ENCODE data around the gene LCN10. TPM values are rescaled to one million over a fixed set of nuclear protein-coding genes. Genes with fewer than 3 reads are reported as not detected.
"Not testable (repeated sequence)": the region's sequence is repeated elsewhere in the genome, so short reads cannot be mapped to it uniquely, and the experiment has no call there.

Gene LCN10
- polyA plus RNA-seq (ENCODE audit: insufficient read length in 4 of 4), result 1 to 10 TPM in 3 of 4 donors, under 1 TPM in 1; 0.56 to 1.5 (median 1.2) TPM

- DNase-seq (ENCODE audit: low read depth in 4 of 4, low spot score in 3 of 4), result peak in 1 of 4 donors; percentile 68
These were observed at the start of gene LCN10 for GRCh38 chr9:136742591-136743391. Gene LCN10, minus strand, starts transcription at chr9:136742940. Its CDS starts 37 bp downstream, at chr9:136742903.

GRCh38 chr9:136791516-136792276, 49.0 kb upstream of the LCN10 start:
- DNase-seq (ENCODE audit: low read depth in 4 of 4, low spot score in 3 of 4), result no peak

GRCh38 chr9:136790640-136791515, 48.1 kb upstream of the LCN10 start, which contains the start of gene TMEM141:
Gene TMEM141, plus strand, starts transcription at chr9:136791344. Its CDS starts 27 bp downstream, at chr9:136791371.
- DNase-seq (ENCODE audit: low read depth in 4 of 4, low spot score in 3 of 4), result peak; percentile 97 to 98 (median 98)

DNA sequence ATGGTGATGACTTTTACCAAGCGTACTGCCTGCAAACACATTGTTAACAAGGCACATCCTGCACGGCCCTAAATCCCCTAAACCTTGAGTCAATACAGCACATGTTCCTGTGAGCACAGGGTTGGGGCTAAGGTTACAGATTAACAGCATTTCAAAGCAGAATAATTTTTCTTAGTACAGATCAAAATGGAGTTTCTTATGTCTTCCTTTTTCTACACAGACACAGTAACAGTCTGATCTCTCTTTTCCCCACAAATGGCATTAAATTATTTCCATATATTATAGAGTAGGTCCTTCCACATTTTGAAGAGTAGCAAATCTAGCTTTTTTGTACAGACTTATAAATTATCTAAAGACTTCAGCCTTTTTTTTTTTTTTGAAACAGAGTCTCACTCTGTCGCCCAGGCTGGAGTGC, 46.8 kb upstream of the LCN10 start:
- DNase-seq (ENCODE audit: low read depth in 4 of 4, low spot score in 3 of 4), result no peak

DNA sequence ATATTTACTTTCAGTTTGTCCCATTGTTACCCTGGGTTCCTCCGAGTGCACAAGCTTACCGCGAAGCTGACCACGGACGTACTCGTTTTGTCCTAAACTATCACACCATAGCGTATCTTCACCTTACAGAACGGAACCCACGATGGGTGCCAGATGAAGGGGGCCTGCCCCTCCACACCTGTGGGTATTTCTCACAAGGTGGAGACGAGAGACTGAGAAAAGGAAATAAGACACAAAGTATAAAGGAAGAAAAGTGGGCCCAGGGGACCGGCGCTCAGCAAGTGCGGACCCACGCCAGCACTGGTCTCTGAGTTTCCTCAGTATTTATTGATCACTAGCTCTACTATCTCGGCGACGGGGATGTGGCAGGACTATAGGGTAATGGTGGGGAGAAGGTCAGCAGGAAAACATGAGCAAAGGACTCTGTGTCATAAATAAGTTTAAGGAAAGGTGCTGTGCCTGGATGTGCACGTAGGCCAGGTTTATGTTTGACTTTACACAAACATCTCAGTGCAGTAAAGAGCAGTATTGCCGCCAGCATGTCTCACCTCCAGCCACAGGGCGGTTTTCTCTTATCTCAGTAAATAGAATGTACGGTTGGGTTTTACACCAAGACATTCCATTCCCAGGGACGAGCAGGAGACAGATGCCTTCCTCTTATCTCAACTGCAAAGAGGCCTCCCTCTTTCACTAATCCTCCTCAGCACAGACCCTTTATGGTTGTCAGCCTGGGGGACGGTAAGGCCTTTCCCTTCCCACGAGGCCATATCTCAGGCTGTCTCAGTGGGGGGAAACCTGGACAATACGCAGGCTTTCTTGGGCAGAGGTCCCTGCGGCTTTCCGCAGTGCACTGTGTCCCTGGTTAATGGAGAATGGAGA, 46.1 kb upstream of the LCN10 start:
- not testable (repeated sequence) for DNase-seq (ENCODE audit: low read depth in 4 of 4, low spot score in 3 of 4)

DNA sequence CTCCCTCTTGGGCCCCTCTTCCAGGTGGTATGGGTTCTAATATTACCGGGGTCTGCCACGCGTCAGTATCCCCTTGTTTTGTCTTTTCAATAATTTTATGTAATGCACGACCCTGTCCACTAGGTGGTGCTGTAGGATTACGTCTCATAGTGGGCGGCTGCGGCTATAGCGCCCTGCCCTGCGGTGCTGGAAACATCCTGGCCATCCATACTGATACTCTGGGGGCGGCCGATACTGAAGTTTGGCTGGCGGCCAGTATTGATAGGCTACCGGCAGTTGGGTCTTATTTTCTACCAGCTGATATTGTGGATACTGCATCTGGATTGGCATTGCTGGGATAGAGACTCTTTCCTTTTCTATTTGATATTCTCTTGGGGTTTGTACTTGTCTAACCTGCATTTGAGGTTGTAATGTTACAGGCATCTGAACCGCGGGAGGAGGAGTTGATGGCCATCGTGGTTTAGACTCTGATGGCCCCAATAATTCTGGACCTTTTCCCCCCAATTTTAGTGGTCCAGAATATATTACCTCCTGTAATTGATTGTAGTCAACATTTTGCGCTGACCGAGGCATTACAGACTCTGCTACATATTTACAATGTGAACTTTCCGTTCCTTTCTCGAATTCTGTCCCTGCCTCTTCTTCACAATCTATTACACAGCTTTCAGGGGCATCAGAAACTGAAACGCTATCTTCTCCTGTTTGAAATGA, 45.1 kb upstream of the LCN10 start:
- no peak for DNase-seq (ENCODE audit: low read depth in 4 of 4, low spot score in 3 of 4)

DNA sequence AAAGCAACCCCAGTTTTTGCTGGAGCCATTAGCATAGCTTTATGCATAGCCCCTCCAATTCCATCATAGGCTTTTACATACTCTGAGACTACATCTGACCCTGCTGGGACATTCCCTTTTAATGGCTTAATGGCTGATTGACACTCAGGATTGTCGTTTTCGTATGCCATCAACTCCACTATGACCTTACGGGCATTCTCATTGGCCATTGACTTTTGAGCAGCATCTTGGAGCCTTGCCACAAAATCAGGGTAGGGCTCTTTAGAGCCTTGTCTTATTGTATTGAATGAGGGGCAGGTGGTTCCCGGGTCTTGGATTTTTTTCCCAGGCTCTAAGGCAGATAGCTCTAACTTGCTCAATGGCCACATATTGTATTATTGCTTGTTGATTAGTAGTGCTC, 44.2 kb upstream of the LCN10 start:
- not testable (repeated sequence) for DNase-seq (ENCODE audit: low read depth in 4 of 4, low spot score in 3 of 4)

GRCh38 chr9:136786451-136786850, 43.7 kb upstream of the LCN10 start:
- DNase-seq (ENCODE audit: low read depth in 4 of 4, low spot score in 3 of 4), result no peak

- not testable (repeated sequence) for DNase-seq (ENCODE audit: low read depth in 4 of 4, low spot score in 3 of 4)
These were observed 43.0 kb upstream of the LCN10 start for GRCh38 chr9:136785565-136786355.

DNA sequence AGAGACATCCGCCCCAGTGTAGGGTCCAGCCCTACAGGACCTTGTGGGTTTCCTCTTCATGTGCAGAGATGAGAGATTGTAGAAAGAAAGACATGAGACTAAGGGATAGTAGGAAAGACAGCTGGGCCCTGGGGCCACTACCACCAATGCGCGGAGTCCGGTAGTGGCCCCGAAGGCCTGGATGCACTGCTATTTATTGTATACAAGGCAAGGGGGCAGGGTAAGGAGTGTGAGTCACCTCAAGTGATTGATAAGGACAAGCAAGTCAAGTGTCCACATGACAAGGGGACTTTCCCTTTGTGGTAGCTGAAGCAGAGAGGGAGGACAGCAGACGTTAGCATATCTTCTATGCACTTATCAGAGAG, 42.2 kb upstream of the LCN10 start:
- no peak for DNase-seq (ENCODE audit: low read depth in 4 of 4, low spot score in 3 of 4)

- no peak for DNase-seq (ENCODE audit: low read depth in 4 of 4, low spot score in 3 of 4)
These were observed 41.7 kb upstream of the LCN10 start for GRCh38 chr9:136784249-136784996.

DNA sequence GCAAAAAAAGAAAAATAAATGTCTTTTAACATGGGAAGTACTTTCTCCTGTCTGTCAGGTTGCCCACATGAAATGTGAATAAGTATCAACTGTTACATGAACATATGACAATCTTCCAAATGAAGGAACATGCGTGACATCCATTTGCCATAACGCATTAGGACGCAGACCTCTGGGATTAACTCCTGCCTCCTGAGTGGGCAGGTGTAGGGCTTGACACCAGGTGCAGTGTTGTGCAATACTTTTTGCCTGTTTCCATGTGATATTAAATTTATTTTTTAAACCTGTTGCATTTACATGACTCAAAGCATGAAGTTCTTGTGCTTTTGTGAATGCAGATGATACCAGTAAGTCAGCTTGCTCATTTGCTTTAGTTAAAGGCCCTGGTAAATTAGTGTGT, 39.7 kb upstream of the LCN10 start:
- no peak for DNase-seq (ENCODE audit: low read depth in 4 of 4, low spot score in 3 of 4)

- no peak for DNase-seq (ENCODE audit: low read depth in 4 of 4, low spot score in 3 of 4)
These were observed 37.1 kb upstream of the LCN10 start for GRCh38 chr9:136779808-136780207.

- no peak for DNase-seq (ENCODE audit: low read depth in 4 of 4, low spot score in 3 of 4)
These were observed 34.6 kb upstream of the LCN10 start for GRCh38 chr9:136777359-136777758.

- DNase-seq (ENCODE audit: low read depth in 4 of 4, low spot score in 3 of 4), result no peak
These were observed 34.2 kb upstream of the LCN10 start for GRCh38 chr9:136776947-136777346.

- DNase-seq (ENCODE audit: low read depth in 4 of 4, low spot score in 3 of 4), result no peak
These were observed 32.5 kb upstream of the LCN10 start for GRCh38 chr9:136775191-136775590.

DNA sequence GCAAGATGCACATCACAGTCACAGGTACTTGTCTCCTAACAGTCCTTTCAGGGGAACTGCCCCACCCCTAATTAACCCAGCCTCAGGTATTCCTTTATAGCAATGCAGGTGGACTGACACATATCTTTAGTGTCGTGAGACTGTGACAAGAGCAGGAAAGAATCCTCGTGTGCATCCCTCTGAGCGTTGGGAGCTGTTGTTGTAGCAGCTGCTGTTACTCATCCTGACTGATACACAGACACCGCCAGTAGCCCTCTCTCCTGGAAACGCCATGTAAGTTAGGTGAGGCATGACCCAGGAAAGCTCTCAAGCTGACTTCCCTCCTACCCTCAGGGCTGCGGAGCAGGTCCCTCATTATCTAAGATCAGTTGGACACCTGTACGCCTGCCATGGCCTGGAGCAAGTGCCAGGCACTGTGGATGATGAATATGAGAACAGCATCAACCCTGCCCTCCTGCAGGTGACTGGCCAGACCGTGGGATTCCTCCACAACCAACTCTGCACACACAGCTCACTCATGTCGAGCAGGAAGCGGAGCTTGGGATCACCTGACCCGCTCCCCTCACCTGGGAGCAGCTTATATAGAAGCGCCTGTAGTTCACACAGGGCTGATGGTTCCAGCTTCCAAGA, 31.8 kb upstream of the LCN10 start:
- DNase-seq (ENCODE audit: low read depth in 4 of 4, low spot score in 3 of 4), result no peak
